NOMO-1 (cell line): ENCODE results near the gene BBOX1.
"Not testable (repeated sequence)": the region's sequence is repeated elsewhere in the genome, so short reads cannot be mapped to it uniquely, and the experiment has no call there.

Source experiments
- DNase-seq, 2 experiments: peaks; one replicate each; lab custom pipeline; 2025; ENCODE audit not compliant: unreplicated experiment in 2 of 2; lab: John Stamatoyannopoulos, UW

Gene BBOX1

GRCh38 chr11:27083241-27083640, 42.6 kb downstream of the BBOX1 start:
- DNase-seq: no peak

GRCh38 chr11:27083782-27084181, 43.2 kb downstream of the BBOX1 start:
- no peak for DNase-seq

GRCh38 chr11:27084518-27084917, 43.9 kb downstream of the BBOX1 start:
- no peak for DNase-seq

- DNase-seq: no peak
Observed at GRCh38 chr11:27085111-27085510, 44.5 kb downstream of the BBOX1 start.

- no peak for DNase-seq
Observed at GRCh38 chr11:27085605-27086004, 45.0 kb downstream of the BBOX1 start.

GRCh38 chr11:27087432-27087831, 46.8 kb downstream of the BBOX1 start:
- DNase-seq: no peak

- no peak for DNase-seq
Observed at GRCh38 chr11:27088353-27088752, 47.7 kb downstream of the BBOX1 start.

- no peak for DNase-seq
Observed at GRCh38 chr11:27089746-27090145, 49.1 kb downstream of the BBOX1 start.

- not testable (repeated sequence) for DNase-seq
Observed at GRCh38 chr11:27090357-27090948, 49.8 kb downstream of the BBOX1 start.

GRCh38 chr11:27094120-27094519, 53.5 kb downstream of the BBOX1 start:
- no peak for DNase-seq

GRCh38 chr11:27095059-27095458, 54.4 kb downstream of the BBOX1 start:
- no peak for DNase-seq

- DNase-seq: no peak
Observed at GRCh38 chr11:27095887-27096286, 55.3 kb downstream of the BBOX1 start.

GRCh38 chr11:27097551-27097950, 56.9 kb downstream of the BBOX1 start:
- DNase-seq: no peak

GRCh38 chr11:27100534-27100933, 59.9 kb downstream of the BBOX1 start:
- DNase-seq: no peak

- no peak for DNase-seq
Observed at GRCh38 chr11:27107548-27107947, 66.9 kb downstream of the BBOX1 start.

GRCh38 chr11:27108809-27109208, 68.2 kb downstream of the BBOX1 start:
- no peak for DNase-seq

- DNase-seq: no peak
Observed at GRCh38 chr11:27111896-27112295, 71.3 kb downstream of the BBOX1 start.

- no peak for DNase-seq
Observed at GRCh38 chr11:27112946-27113345, 72.3 kb downstream of the BBOX1 start.

- no peak for DNase-seq
Observed at GRCh38 chr11:27115051-27115650, 74.5 kb downstream of the BBOX1 start.

GRCh38 chr11:27116684-27117083, 76.1 kb downstream of the BBOX1 start:
- peak; percentile 45 to 77 for DNase-seq

GRCh38 chr11:27118371-27118770, 77.8 kb downstream of the BBOX1 start:
- peak in 1 of 2 experiments; percentile 11 for DNase-seq

GRCh38 chr11:27118949-27119348, 78.3 kb downstream of the BBOX1 start:
- DNase-seq: peak in 1 of 2 experiments; percentile 11

GRCh38 chr11:27119396-27119795, 78.8 kb downstream of the BBOX1 start:
- DNase-seq: no peak
